HepG2 (cell line): ENCODE measurements around the gene UNC79. TPM values are rescaled to one million over a fixed set of nuclear protein-coding genes. Genes with fewer than 3 reads are reported as not detected.

Source experiments
- ATAC-seq: fragments of 200-7000 bp; cut with Tn5 transposase; 3 replicates; pipeline ENCODE4 v1.9.1; 2020; ENCODE audit warnings: mild to moderate bottlenecking, moderate library complexity
- BruUV-seq: library from RNA; stranded (reverse); fragments of 400-500 nt; replicated peaks from 2 replicates; lab custom pipeline; 2021; lab: Mats Ljungman, UMichigan
- CTCF ChIA-PET: fragments of 300-600 bp; formaldehyde crosslinking; extraction: SDS; loops from one replicate; lab custom pipeline; 2021; ENCODE audit warnings: low total read pairs, inconsistent platforms, low intra/inter-chr PET ratio; lab: Yijun Ruan, JAX
- POLR2A ChIA-PET: fragments of 350-600 bp; sonication (Branson Sonifier 250); formaldehyde crosslinking; loops from one replicate; lab custom pipeline; 2020; ENCODE audit warnings: antibody characterized with exemption, inconsistent platforms; lab: Yijun Ruan, JAX
- DNase-seq: peaks from one replicate; pipeline ENCODE4 v3.0.0-alpha.2; 2015; ENCODE audit warnings: low spot score
- FAIRE-seq: peaks from 3 replicates; lab custom pipeline; 2011; peaks lifted over from hg19 to GRCh38; lab: Jason Lieb, UNC
- H2AFZ ChIP-seq: one replicate; pipeline ENCODE4 v1.6.1; 2011; ENCODE audit warnings: low read length, inconsistent platforms
- H3K27ac ChIP-seq: fragments of 300-600 bp; 3 replicates; pipeline ENCODE4 v1.8.0; 2011; ENCODE audit warnings: mixed run types, mild to moderate bottlenecking, mixed read lengths, low read length, inconsistent platforms; ENCODE audit not compliant: insufficient read depth; ENCODE audit errors: extremely low read length
- H3K27me3 ChIP-seq, 2 experiments: fragments of 200-600 bp in 1 of 2; 2 replicates in 1 of 2; 3 replicates in 1 of 2; pipeline versions ENCODE4 v1.6.0 to v1.8.0; 2011; ENCODE audit warnings: low read length in 2 of 2, mild to moderate bottlenecking in 2 of 2, moderate library complexity in 2 of 2, inconsistent platforms in 1 of 2; ENCODE audit not compliant: insufficient read depth in 2 of 2, control insufficient read depth in 1 of 2
- H3K36me3 ChIP-seq, 2 experiments: fragments of 200-600 bp in 1 of 2; replicated peaks in 1 of 2; 2 replicates in 1 of 2; 3 replicates in 1 of 2; pipeline versions ENCODE4 v1.5.1 to v1.8.0; 2011; ENCODE audit warnings: low read length in 2 of 2, inconsistent platforms in 1 of 2; ENCODE audit not compliant: insufficient read depth in 2 of 2, control insufficient read depth in 1 of 2
- H3K4me1 ChIP-seq: 2 replicates; pipeline ENCODE4 v1.5.1; 2012; ENCODE audit warnings: low read length, inconsistent platforms; ENCODE audit not compliant: insufficient read depth
- H3K4me2 ChIP-seq: 2 replicates; pipeline ENCODE4 v1.6.0; 2011; ENCODE audit warnings: low read depth, low read length, inconsistent platforms
- H3K4me3 ChIP-seq, 3 experiments: fragments of 200-600 bp in 1 of 3; sonication (generic), shearing (Covaris generic) in 1 of 3; replicated peaks in 1 of 3; 2 replicates each; pipeline ENCODE4 v1.5.1; 2011 to 2016; ENCODE audit warnings: low read length in 3 of 3, inconsistent platforms in 2 of 3, low read depth in 2 of 3, mild to moderate bottlenecking in 2 of 3, control low read depth in 1 of 3, mixed read lengths in 1 of 3; ENCODE audit not compliant: insufficient read depth in 1 of 3
- H3K79me2 ChIP-seq: one replicate; pipeline ENCODE4 v1.6.1; 2011; ENCODE audit warnings: low read length, inconsistent platforms; ENCODE audit not compliant: insufficient read depth
- H3K9ac ChIP-seq: 2 replicates; pipeline ENCODE4 v1.6.0; 2011; ENCODE audit warnings: mild to moderate bottlenecking, low read depth, low read length, inconsistent platforms; ENCODE audit not compliant: insufficient read depth
- H3K9me3 ChIP-seq: 2 replicates; pipeline ENCODE4 v1.5.1; 2012; ENCODE audit warnings: mild to moderate bottlenecking, low read length
- H4K20me1 ChIP-seq: 2 replicates; pipeline ENCODE4 v1.6.0; 2011; ENCODE audit warnings: inconsistent platforms, mild to moderate bottlenecking, low read length, moderate library complexity; ENCODE audit not compliant: insufficient read depth
- ADNP ChIP-seq: sonication (generic); formaldehyde crosslinking; IDR thresholded peaks from 2 replicates; pipeline ENCODE4 v1.4.0; 2020; ENCODE audit warnings: missing genetic modification reagents
- CEBPB ChIP-seq: IDR thresholded peaks from 2 replicates; pipeline ENCODE4 v1.6.1; 2011; ENCODE audit warnings: low read depth, low read length, improper control_type of control experiment, borderline replicate concordance
- CTCF ChIP-seq: sonication (generic); formaldehyde crosslinking; IDR thresholded peaks from 2 replicates; pipeline ENCODE4 v1.5.0; 2020; ENCODE audit warnings: mild to moderate bottlenecking, missing genetic modification reagents, moderate library complexity
- FOXP1 ChIP-seq, 2 experiments: fragments of 450-650 bp in 1 of 2; IDR thresholded peaks; 2 replicates each; pipeline ENCODE4 v1.6.1; 2017 to 2018; ENCODE audit warnings: antibody characterized with exemption in 1 of 2
- HIC2 ChIP-seq: sonication (generic); formaldehyde crosslinking; IDR thresholded peaks from 2 replicates; pipeline ENCODE4 v1.9.0; 2022; ENCODE audit warnings: low read depth, missing genetic modification reagents
- KDM4B ChIP-seq: sonication (generic); formaldehyde crosslinking; IDR thresholded peaks from 2 replicates; pipeline ENCODE4 v1.4.0; 2020; ENCODE audit warnings: missing genetic modification reagents
- MED1 ChIP-seq: sonication (generic); formaldehyde crosslinking; IDR thresholded peaks from 2 replicates; pipeline ENCODE4 v1.4.0; 2020; ENCODE audit warnings: missing genetic modification reagents
- MZF1 ChIP-seq: sonication (generic); formaldehyde crosslinking; IDR thresholded peaks from 2 replicates; pipeline ENCODE4 v1.8.1; 2023; ENCODE audit warnings: mild to moderate bottlenecking, missing genetic modification reagents, borderline replicate concordance
- SMAD9 ChIP-seq: sonication (generic); formaldehyde crosslinking; IDR thresholded peaks from 2 replicates; pipeline ENCODE4 v1.5.1; 2020; ENCODE audit warnings: mild to moderate bottlenecking, missing genetic modification reagents
- TEAD2 ChIP-seq: sonication (generic); formaldehyde crosslinking; IDR thresholded peaks from 2 replicates; pipeline ENCODE4 v1.9.0; 2021; ENCODE audit warnings: missing genetic modification reagents
- ZFP36 ChIP-seq: fragments of 150-350 bp; IDR thresholded peaks from 2 replicates; pipeline ENCODE4 v1.6.1; 2018; ENCODE audit warnings: borderline replicate concordance, low read length, low read depth; ENCODE audit not compliant: partially characterized antibody
- ZNF354B ChIP-seq: sonication (generic); formaldehyde crosslinking; IDR thresholded peaks from 2 replicates; pipeline ENCODE4 v1.8.0; 2022; ENCODE audit warnings: mild to moderate bottlenecking, missing genetic modification reagents
- ZNF367 ChIP-seq: sonication (generic); formaldehyde crosslinking; IDR thresholded peaks from 2 replicates; pipeline ENCODE4 v1.4.0; 2020; ENCODE audit warnings: missing genetic modification reagents, borderline replicate concordance
- ZNF563 ChIP-seq: sonication (generic); formaldehyde crosslinking; IDR thresholded peaks from 2 replicates; pipeline ENCODE4 v1.8.0; 2022; ENCODE audit warnings: mild to moderate bottlenecking, moderate library complexity, missing genetic modification reagents
- WGBS: methylation state at CpG from one replicate; pipeline ENCODE4 v1.1.6; 2017; ENCODE audit warnings: low lambda C conversion rate; 5-methylcytosine and 5-hydroxymethylcytosine counted together
- in situ Hi-C: cut with HindIII; loops from 2 replicates; pipeline ENCODE4 v1.10.0; 2017; ENCODE audit warnings: low pct_unique_long_range_greater_than_20kb; ENCODE audit not compliant: extremely low pct_ligation_motif_present
- intact Hi-C: fragments of 100-400 bp; cut with micrococcal nuclease; formaldehyde crosslinking; loops from one replicate; pipeline ENCODE4 v1.10.0; 2022; ENCODE audit not compliant: unreplicated experiment
- polyA plus RNA-seq, 8 experiments: library from polyadenylated mRNA; depleted of rRNA in 3 of 8; stranded (reverse) in 7 of 8; unstranded in 1 of 8; fragments of >200 nt; fragmentation: Illumina TruSeq in 4 of 8; extraction: Trizol in 4 of 8; gene quantifications; 2 replicates each; pipeline versions ENCODE4 v1.2.1 to v1.2.3, GENCODE V29; 2011 to 2016; ENCODE audit warnings: low read depth in 4 of 8, missing spikeins in 1 of 8, mixed read lengths in 1 of 8; ENCODE audit not compliant: insufficient read depth in 1 of 8
- total RNA-seq, 5 experiments: library from RNA; depleted of rRNA; stranded (reverse); fragments of >200 nt; fragmentation: Illumina TruSeq; extraction: Trizol; gene quantifications; 2 replicates each; pipeline ENCODE4 v1.2.3, GENCODE V29; 2016; ENCODE audit warnings: low read depth in 1 of 5

Gene UNC79
- total and polyA plus RNA-seq, 2 of the 13 experiments (the other 11 are each of a cell fraction or from before 2014, with no cell fraction given): under 0.01 TPM; not detected in 1

- TF ChIP-seq ADNP: no peak
- TF ChIP-seq CEBPB: no peak
- TF ChIP-seq MED1: no peak
- TF ChIP-seq HIC2 (CRISPR knock-in tag): no peak
Measured at GRCh38 chr14:93464271-93464670, 33.5 kb downstream of the UNC79 start (continued).

DNA sequence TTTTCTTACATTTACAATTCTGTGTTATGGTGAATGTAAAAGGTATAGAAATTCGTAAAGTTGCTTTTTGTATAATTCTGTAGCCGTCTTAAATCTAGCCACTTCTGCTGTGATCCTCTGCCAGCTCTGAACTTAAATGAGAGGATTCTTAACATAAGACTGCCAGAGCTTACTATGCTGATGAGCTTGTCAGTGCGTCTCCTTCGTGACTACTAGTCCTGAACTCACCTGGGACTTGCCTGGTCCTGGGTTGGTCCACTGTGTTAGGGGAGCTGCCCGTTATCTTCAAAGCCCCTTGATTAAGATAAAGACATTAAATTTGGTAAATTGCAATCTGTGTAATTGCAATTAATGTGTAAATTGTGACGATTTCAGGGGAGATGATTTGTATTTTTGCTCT is 44.7 kb downstream of the UNC79 start:
- in situ Hi-C loops: no loop called here
- Histone ChIP-seq H3K4me2 (no peak overlapping the region), H3K9ac (no peak overlapping the region), H3K27me3 (no peaks in the 10 kb centered on the region; a peak in 1 of 5 replicates), H3K9me3 (no peaks in the 10 kb centered on the region), H3K27ac (no peak overlapping the region), H4K20me1 (no peaks in the 10 kb centered on the region), H3K4me1 (no peaks in the 10 kb centered on the region), H3K79me2 (no peaks in the 10 kb centered on the region), H3K36me3 (no peaks in the 10 kb centered on the region), H2AFZ (no peak overlapping the region), H3K4me3 (no peak overlapping the region)
- ATAC-seq: no peak
- ChIA-PET POLR2A (no interaction called here), CTCF (no interaction called here)
- intact Hi-C loops: no loop called here
- WGBS: 21% methylated on average over 6 of the region's 6 CpGs
- TF ChIP-seq KDM4B (no peak), SMAD9 (no peak), TEAD2 (CRISPR knock-in tag) (no peak), MZF1 (CRISPR knock-in tag) (no peak), ZNF563 (no peak), CTCF (CRISPR knock-in tag) (no peak), ZNF354B (CRISPR knock-in tag) (no peak), ZNF367 (CRISPR knock-in tag) (no peak), FOXP1 (IDR thresholded peaks at IDR 0.05) (no peak), FOXP1 (CRISPR knock-in tag; IDR thresholded peaks at IDR 0.05) (no peak), ZFP36 (no peak)
- TF ChIP-seq, all 625 proteins: peak for 0
- no peak for FAIRE-seq
- DNase-seq: no peak
- BruUV-seq: no TSS peak
